Mesenteric fat pad (tissue), 1 donor: ENCODE data around the gene IL23R. TPM values are rescaled to one million over a fixed set of nuclear protein-coding genes. Genes with fewer than 3 reads are reported as not detected.
"Not testable (repeated sequence)": the region's sequence is repeated elsewhere in the genome, so short reads cannot be mapped to it uniquely, and the experiment has no call there.

Source experiments
- DNase-seq: peaks from one replicate; pipeline ENCODE4 v3.0.0-alpha.2; 2020; ENCODE audit warnings: low spot score
- long read RNA-seq: library from polyadenylated mRNA; unstranded; transcript quantifications from one replicate; pipeline ENCODE4 v2.0.0, GENCODE V29; 2020
- total RNA-seq: library from RNA; stranded (reverse); fragmentation: NEBNext Ultra II Directional; extraction: Animal tissue kit (Norgen Biotek cat#: 25700); gene quantifications from one replicate; pipeline ENCODE4 v1.2.1, GENCODE V29; 2021
- donor health status: DM: yes; HTN: yes; CAD: no.

IL23R gene
- not detected for total RNA-seq
- long read RNA-seq = 0 reads

- no peak for DNase-seq
These were observed at the start of gene IL23R for GRCh38 chr1:67166196-67166595. Gene IL23R (plus strand): TSS chr1:67166454. CDS start chr1:67168121, 1,667 bp downstream.

- DNase-seq = no peak
These were observed 48.1 kb upstream of the IL23R start for GRCh38 chr1:67118191-67118590.

GRCh38 chr1:67118646-67119045, 47.6 kb upstream of the IL23R start:
- no peak for DNase-seq

GRCh38 chr1:67120855-67121619, 45.2 kb upstream of the IL23R start:
- DNase-seq = no peak

GRCh38 chr1:67124455-67124854, 41.8 kb upstream of the IL23R start:
- no peak for DNase-seq

GRCh38 chr1:67126111-67126746, 40.0 kb upstream of the IL23R start:
- DNase-seq = no peak

GRCh38 chr1:67126974-67127373, 39.3 kb upstream of the IL23R start:
- DNase-seq = no peak

GRCh38 chr1:67130673-67131072, 35.6 kb upstream of the IL23R start:
- DNase-seq = no peak

GRCh38 chr1:67133177-67133576, 33.1 kb upstream of the IL23R start:
- DNase-seq = no peak

GRCh38 chr1:67134695-67135094, 31.6 kb upstream of the IL23R start, which contains the start of gene C1orf141:
Gene C1orf141 (minus strand): TSS chr1:67134970. CDS start chr1:67127240, 7,730 bp downstream.
- DNase-seq = no peak

- DNase-seq = no peak
These were observed 30.9 kb upstream of the IL23R start for GRCh38 chr1:67135354-67135753.

- DNase-seq = no peak
These were observed 28.9 kb upstream of the IL23R start for GRCh38 chr1:67137307-67137753.

- no peak for DNase-seq
These were observed 27.3 kb upstream of the IL23R start for GRCh38 chr1:67138813-67139499.

- no peak for DNase-seq
These were observed 25.8 kb upstream of the IL23R start for GRCh38 chr1:67140460-67140859.

GRCh38 chr1:67141832-67142231, 24.4 kb upstream of the IL23R start:
- DNase-seq = not testable (repeated sequence)

- no peak for DNase-seq
These were observed 23.3 kb upstream of the IL23R start for GRCh38 chr1:67142931-67143330.

GRCh38 chr1:67143966-67144365, 22.3 kb upstream of the IL23R start:
- no peak for DNase-seq

GRCh38 chr1:67144696-67145095, 21.6 kb upstream of the IL23R start:
- no peak for DNase-seq

GRCh38 chr1:67146101-67146500, 20.2 kb upstream of the IL23R start:
- DNase-seq = no peak

GRCh38 chr1:67146539-67146938, 19.7 kb upstream of the IL23R start:
- DNase-seq = no peak

- DNase-seq = not testable (repeated sequence)
These were observed 18.3 kb upstream of the IL23R start for GRCh38 chr1:67147973-67148372.
